Gastroesophageal sphincter (tissue), 3 donors: ENCODE data around the gene KRTAP10-11.

Experiments
- CTCF ChIP-seq, 4 experiments: fragments of 200-600 bp in 2 of 4; fragments of 450-650 bp in 2 of 4; sonication (generic) in 1 of 4; IDR thresholded peaks; one replicate each; pipeline ENCODE4 v1.5.1; 2017 to 2019; ENCODE audit warnings: antibody characterized with exemption in 4 of 4, mild to moderate bottlenecking in 2 of 4, moderate library complexity in 2 of 4
- POLR2A ChIP-seq, 2 donors: fragments of 450-650 bp; IDR thresholded peaks; one replicate each; pipeline ENCODE4 v1.6.1; 2017; ENCODE audit warnings: antibody characterized with exemption in 2 of 2, mild to moderate bottlenecking in 2 of 2, moderate library complexity in 1 of 2
- POLR2AphosphoS5 ChIP-seq: sonication (generic); formaldehyde crosslinking; IDR thresholded peaks from one replicate; pipeline ENCODE4 v1.6.1; 2017; ENCODE audit warnings: antibody characterized with exemption

- no peak for TF ChIP-seq POLR2A (IDR thresholded peaks at IDR 0.05)
- TF ChIP-seq POLR2AphosphoS5 = no peak
- no peak for TF ChIP-seq CTCF (IDR thresholded peaks at IDR 0.05)
These were observed 49.4 kb downstream of the KRTAP10-11 start for GRCh38 chr21:44695641-44696040.
